GM18505 (cell line): ENCODE results near the gene TEX35.

ENCODE experiments used
- ATAC-seq: cut with Tn5 transposase; IDR thresholded peaks from one replicate; pipeline ENCODE4 v1.9.1; 2021; ENCODE audit not compliant: unreplicated experiment
- POLR2A ChIP-seq: IDR thresholded peaks from 4 replicates; pipeline ENCODE4 v1.6.1; 2011; ENCODE audit warnings: borderline replicate concordance; ENCODE audit not compliant: insufficient read depth, insufficient read length; ENCODE audit errors: extremely low read depth

TEX35 gene

GRCh38 chr1:178534137-178534868 is 21.4 kb downstream of the TEX35 start:
- TF ChIP-seq POLR2A = no peak
- ATAC-seq = no peak

GRCh38 chr1:178536329-178536728 is 23.4 kb downstream of the TEX35 start:
- ATAC-seq = no peak
- TF ChIP-seq POLR2A = no peak

DNA sequence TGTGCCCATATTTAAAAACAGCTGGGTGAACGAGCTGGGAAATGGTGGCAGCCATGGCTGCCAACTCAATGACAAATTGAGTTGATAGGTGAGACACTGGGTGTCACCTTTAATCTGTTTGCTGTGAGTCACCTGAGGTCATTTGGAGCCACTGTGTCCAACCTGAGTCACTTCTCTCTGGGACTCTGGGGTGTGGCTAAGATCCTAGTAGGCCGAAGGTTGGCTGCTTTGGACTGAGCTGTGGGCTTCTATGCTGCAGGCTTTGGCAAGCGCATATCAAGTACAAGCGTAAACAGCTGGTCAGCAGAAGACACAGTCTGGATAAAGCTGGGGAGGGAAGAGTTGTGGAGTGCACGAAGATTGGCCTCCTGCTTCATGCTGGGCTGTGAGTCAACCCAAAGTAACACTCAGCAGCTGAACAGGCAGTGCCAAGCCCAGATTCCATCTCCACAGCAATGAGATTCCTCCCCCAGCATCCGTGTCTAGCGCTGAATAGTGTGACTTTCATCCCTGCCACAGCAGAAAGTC is 24.0 kb downstream of the TEX35 start:
- TF ChIP-seq POLR2A = no peak
- no peak for ATAC-seq

DNA sequence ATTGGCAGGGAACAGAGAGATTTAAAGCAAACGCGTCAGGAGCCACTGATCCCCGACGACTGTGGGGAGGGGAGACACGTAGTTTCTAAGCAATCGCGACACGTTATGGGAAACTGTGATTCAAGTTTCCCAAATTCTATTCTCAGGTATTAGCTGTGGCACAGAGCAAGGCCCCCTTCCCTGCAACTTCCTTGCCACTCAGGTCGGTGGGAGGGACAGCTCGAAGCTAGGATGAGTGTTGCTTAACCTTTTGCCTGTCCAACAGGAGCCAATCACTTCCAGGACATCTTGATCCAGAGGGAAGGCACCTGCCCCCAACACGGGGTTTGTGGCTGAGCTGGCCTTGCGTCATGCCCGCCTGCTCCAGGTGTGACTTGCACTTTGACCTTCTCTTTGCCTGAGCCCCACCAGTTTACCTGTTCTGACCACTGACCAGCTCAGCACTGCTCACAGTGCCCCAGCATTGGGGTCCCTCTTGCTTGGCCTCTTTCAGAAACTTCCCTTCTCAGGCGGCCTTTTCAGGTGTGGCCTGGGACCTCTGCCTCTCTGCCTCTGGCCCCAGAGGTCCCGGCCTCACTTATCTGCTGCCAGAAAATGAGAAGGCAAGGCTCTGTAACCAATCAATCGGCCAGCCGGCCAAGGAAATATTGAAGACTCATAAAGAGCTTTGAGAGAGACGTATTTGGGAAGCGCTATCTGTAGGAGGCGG is 24.6 kb downstream of the TEX35 start:
- TF ChIP-seq POLR2A = no peak
- no peak for ATAC-seq

DNA sequence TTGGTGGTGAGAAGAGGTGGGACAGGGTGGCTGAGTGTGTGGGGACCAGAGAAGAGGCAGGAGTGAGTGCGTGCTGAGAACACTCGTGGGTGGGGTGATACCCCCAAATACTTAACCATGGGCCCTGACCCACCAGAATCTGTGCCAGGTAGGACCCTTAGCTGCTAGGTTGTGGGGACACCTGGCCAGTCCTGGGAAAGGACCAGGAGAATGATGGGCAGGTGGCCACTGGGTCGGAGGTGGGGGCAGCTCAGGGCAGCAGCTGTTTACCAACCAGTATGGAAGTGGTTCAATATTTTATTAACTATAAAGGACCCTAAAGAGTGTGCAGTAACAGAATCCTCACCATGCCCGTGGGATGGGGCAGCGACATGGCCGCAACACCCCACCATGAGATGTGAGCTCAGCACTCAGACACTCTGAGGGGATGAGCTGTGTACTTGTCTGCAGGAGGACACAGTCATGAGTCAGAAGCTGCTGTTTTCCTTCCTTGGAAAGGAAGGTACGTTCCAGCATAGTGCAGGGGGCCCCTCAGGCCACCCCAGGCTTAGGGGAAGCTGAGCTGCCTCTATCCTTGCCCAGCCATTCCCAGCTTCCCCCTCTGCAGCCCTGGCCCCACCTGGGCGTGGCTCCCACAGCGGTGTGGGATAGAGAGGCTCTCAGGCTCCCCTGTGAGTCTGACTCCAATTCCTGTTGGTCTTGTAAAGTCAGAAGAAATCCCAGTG is 25.4 kb downstream of the TEX35 start:
- no peak for ATAC-seq
- no peak for TF ChIP-seq POLR2A

DNA sequence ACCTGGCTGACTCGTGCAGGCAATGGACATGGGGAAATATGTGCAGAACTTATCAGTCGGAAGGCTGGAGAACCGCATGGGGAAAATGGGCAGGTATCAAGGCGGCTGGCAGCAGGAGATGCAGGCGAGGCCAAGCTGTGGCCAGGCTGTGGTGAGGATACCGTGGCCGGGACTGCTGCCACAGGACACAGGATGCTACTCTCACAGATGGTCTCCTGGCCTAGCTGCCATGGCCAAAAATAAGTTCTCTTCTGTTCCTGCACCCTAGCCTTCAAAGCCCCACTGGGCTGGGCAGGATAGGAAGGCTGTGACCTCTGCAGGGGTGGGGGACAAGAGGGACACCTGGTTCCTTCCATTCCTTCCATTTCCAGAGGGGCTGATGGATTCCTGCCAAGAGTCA is 26.4 kb downstream of the TEX35 start:
- TF ChIP-seq POLR2A = no peak
- no peak for ATAC-seq

- no peak for ATAC-seq
- no peak for TF ChIP-seq POLR2A
Measured at GRCh38 chr1:178540204-178540603, 27.3 kb downstream of the TEX35 start.

DNA sequence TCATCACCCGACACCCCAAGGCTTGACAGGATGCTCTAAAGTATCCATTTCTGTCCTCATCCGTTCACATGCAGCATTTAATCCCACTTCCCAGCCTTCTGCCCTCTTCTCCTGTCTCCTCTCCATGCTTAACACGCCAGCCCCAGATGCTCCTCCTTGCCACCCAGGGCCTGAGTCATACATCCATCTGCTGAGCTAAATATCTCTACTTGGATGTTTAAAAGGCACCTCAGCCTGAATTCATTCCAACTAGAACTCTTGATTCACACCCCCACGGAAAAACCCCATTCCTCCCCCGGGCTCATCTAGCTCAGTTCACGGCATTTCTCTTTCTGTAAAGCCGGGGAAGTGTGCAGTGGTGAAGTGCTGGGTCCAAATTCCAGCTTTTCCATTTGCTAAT is 27.7 kb downstream of the TEX35 start:
- TF ChIP-seq POLR2A = no peak
- ATAC-seq = no peak

- no peak for TF ChIP-seq POLR2A
- no peak for ATAC-seq
Measured at GRCh38 chr1:178541379-178541778, 28.5 kb downstream of the TEX35 start.

DNA sequence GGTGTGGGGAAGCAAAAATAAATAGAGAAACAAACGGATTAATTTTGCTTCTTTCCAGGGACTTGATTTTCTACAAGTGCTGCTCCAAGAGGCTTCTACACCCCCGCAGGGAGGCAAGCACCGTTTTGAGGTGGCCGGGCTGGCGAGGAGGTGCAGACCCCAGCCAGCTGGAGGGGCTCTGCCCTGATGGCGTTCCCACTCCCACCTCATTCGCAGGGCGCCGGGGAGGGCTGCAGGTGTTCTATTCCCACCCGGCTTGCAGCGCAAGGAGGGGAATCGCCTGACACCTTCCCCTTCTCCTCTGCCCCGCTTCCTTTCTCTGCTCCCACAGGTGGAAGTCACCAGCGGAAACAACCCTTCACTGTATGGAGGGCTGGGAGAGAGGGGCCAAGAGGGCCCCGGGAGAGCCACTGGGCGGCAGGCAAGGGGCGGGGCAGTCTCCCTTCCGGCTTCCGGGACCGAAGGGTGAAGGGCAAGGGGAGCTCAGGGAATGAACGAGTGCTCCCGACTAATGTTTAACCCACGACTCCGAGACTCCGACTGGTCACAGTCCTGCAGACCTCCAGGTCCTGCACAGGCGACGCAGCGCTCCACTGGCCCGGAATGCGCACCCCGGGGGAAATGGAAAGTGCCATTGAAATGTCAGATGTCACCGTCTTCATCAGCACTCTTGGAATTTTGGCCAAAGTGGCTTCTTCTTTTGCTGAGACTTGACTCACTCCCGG is 29.1 kb downstream of the TEX35 start:
- ATAC-seq = peak; percentile 48
- TF ChIP-seq POLR2A = no peak

- TF ChIP-seq POLR2A = no peak
- ATAC-seq = peak; percentile 75
Measured at GRCh38 chr1:178542554-178543289, 29.8 kb downstream of the TEX35 start.

GRCh38 chr1:178543290-178543607 is 30.3 kb downstream of the TEX35 start:
- peak; percentile 10 for TF ChIP-seq POLR2A
- ATAC-seq = peak; percentile 36
